Effector CD8-positive, alpha-beta T cell (primary cell): ENCODE measurements around the gene SLC35C1.
"Not testable (repeated sequence)": the region's sequence is repeated elsewhere in the genome, so short reads cannot be mapped to it uniquely, and the experiment has no call there.

ENCODE experiments used
- DNase-seq: peaks from one replicate; lab custom pipeline; 2025; lab: John Stamatoyannopoulos, UW

SLC35C1 gene

GRCh38 chr11:45788887-45789286 lies 16.1 kb upstream of the SLC35C1 start:
- no peak for DNase-seq

- DNase-seq = no peak
These were observed 13.4 kb upstream of the SLC35C1 start for GRCh38 chr11:45791524-45791923.

- DNase-seq = no peak
These were observed 10.8 kb upstream of the SLC35C1 start for GRCh38 chr11:45794169-45794568.

- DNase-seq = no peak
These were observed 9.6 kb upstream of the SLC35C1 start for GRCh38 chr11:45795379-45795778.

GRCh38 chr11:45796461-45796861 lies 8.5 kb upstream of the SLC35C1 start:
- no peak for DNase-seq

GRCh38 chr11:45798793-45799441 lies 6.0 kb upstream of the SLC35C1 start:
- DNase-seq = no peak

GRCh38 chr11:45799562-45799961 lies 5.4 kb upstream of the SLC35C1 start:
- no peak for DNase-seq

- DNase-seq = no peak
These were observed 4.7 kb upstream of the SLC35C1 start for GRCh38 chr11:45800261-45800660.

- no peak for DNase-seq
These were observed 3.1 kb upstream of the SLC35C1 start for GRCh38 chr11:45801723-45802315.

- no peak for DNase-seq
These were observed 2.2 kb upstream of the SLC35C1 start for GRCh38 chr11:45802531-45803317.

- DNase-seq = peak; percentile 54
These were observed 783 bp upstream of the SLC35C1 start for GRCh38 chr11:45803971-45804760.

GRCh38 chr11:45805305-45806071 lies 539 bp downstream of the SLC35C1 start:
- DNase-seq = no peak

GRCh38 chr11:45806072-45806933 lies 1.4 kb downstream of the SLC35C1 start:
- DNase-seq = no peak

- DNase-seq = no peak
These were observed 2.2 kb downstream of the SLC35C1 start for GRCh38 chr11:45806937-45807791.

GRCh38 chr11:45807792-45808238 lies 2.9 kb downstream of the SLC35C1 start:
- DNase-seq = no peak

GRCh38 chr11:45808427-45808826 lies 3.5 kb downstream of the SLC35C1 start:
- not testable (repeated sequence) for DNase-seq

GRCh38 chr11:45809456-45810395 lies 4.8 kb downstream of the SLC35C1 start:
- no peak for DNase-seq

GRCh38 chr11:45810431-45811108 lies 5.6 kb downstream of the SLC35C1 start:
- DNase-seq = no peak
